ENCODE data around the gene EIF3D.

EIF3D gene

GRCh38 chr22:36505998-36506635, 22.8 kb downstream of the EIF3D start:
- no peak for DNase-seq

GRCh38 chr22:36497910-36498665, 30.9 kb downstream of the EIF3D start:
- no peak for DNase-seq

- DNase-seq, result no peak
Observed at GRCh38 chr22:36493690-36494110, 35.3 kb downstream of the EIF3D start.

GRCh38 chr22:36492109-36492508, 36.9 kb downstream of the EIF3D start:
- no peak for DNase-seq

GRCh38 chr22:36491155-36491554, 37.8 kb downstream of the EIF3D start:
- no peak for DNase-seq

GRCh38 chr22:36486619-36487384, 42.2 kb downstream of the EIF3D start:
- DNase-seq, result no peak

- DNase-seq, result peak; percentile 73
Observed at GRCh38 chr22:36481393-36482168, 47.4 kb downstream of the EIF3D start, which contains the start of gene TXN2. TXN2 (minus strand) TSS chr22:36481640; CDS start chr22:36480837, 803 bp downstream.

- DNase-seq, result no peak
Observed at GRCh38 chr22:36480941-36481392, 48.0 kb downstream of the EIF3D start.

GRCh38 chr22:36478966-36479365, 50.0 kb downstream of the EIF3D start:
- no peak for DNase-seq

GRCh38 chr22:36475341-36475740, 53.6 kb downstream of the EIF3D start:
- no peak for DNase-seq

- DNase-seq, result no peak
Observed at GRCh38 chr22:36472689-36473088, 56.3 kb downstream of the EIF3D start.

GRCh38 chr22:36471341-36471821, 57.6 kb downstream of the EIF3D start:
- DNase-seq, result no peak

- DNase-seq, result no peak
Observed at GRCh38 chr22:36470994-36471331, 58.0 kb downstream of the EIF3D start.

GRCh38 chr22:36470162-36470993, 58.6 kb downstream of the EIF3D start:
- no peak for DNase-seq

GRCh38 chr22:36469094-36469710, 59.8 kb downstream of the EIF3D start:
- no peak for DNase-seq

- no peak for DNase-seq
Observed at GRCh38 chr22:36467946-36468345, 61.0 kb downstream of the EIF3D start.

GRCh38 chr22:36467042-36467810, 61.7 kb downstream of the EIF3D start:
- DNase-seq, result no peak

- DNase-seq, result no peak
Observed at GRCh38 chr22:36466258-36466657, 62.7 kb downstream of the EIF3D start.

- DNase-seq, result no peak
Observed at GRCh38 chr22:36465232-36466021, 63.5 kb downstream of the EIF3D start.

Data from NCI-H187 treated with DMSO at 0.1 percent for 48 hours (cell line).